Cardiac muscle cell (in vitro differentiated cells and primary cell): Measurements from ENCODE around the gene AGBL3. TPM values are rescaled to one million over a fixed set of nuclear protein-coding genes. Genes with fewer than 3 reads are reported as not detected.
"Not testable (repeated sequence)": the region's sequence is repeated elsewhere in the genome, so short reads cannot be mapped to it uniquely, and the experiment has no call there.

Experiments
- DNase-seq, 2 donors: peaks; one replicate each; pipeline versions ENCODE4 v3.0.0 to v3.0.0-alpha.2; 2010 to 2017; ENCODE audit warnings: low read depth in 1 of 2, low spot score in 1 of 2
- H3K27ac ChIP-seq: fragments of 200-600 bp; sonication (generic); 2 replicates; pipeline ENCODE4 v1.5.1; 2016
- H3K27me3 ChIP-seq: fragments of 200-600 bp; sonication (generic); 2 replicates; pipeline ENCODE4 v1.6.0; 2016; ENCODE audit warnings: control low read depth
- H3K36me3 ChIP-seq: fragments of 200-600 bp; sonication (generic); 2 replicates; pipeline ENCODE4 v1.5.1; 2016; ENCODE audit warnings: control low read depth
- H3K4me1 ChIP-seq: fragments of 200-600 bp; sonication (generic); 2 replicates; pipeline ENCODE4 v1.8.1; 2017; ENCODE audit warnings: low read depth, mild to moderate bottlenecking, mixed run types
- H3K4me3 ChIP-seq: fragments of 200-600 bp; sonication (generic); 2 replicates; pipeline ENCODE4 v1.5.1; 2016; ENCODE audit warnings: mild to moderate bottlenecking
- H3K9me3 ChIP-seq: fragments of 200-600 bp; sonication (generic); 2 replicates; pipeline ENCODE4 v1.5.1; 2017; ENCODE audit warnings: low read depth, mild to moderate bottlenecking, control low read depth
- CTCF ChIP-seq: IDR thresholded peaks from 2 replicates; pipeline ENCODE4 v1.5.1; 2012; ENCODE audit warnings: low read depth, mild to moderate bottlenecking, low read length
- polyA plus RNA-seq: library from polyadenylated mRNA; unstranded; fragments of >200 nt; fragmentation: Nextera tagmentation; extraction: Ambion mirVana; gene quantifications from 2 replicates; pipeline ENCODE4 v1.2.1, GENCODE V29; 2016
- total RNA-seq: library from RNA; depleted of rRNA; stranded (reverse); fragments of >200 nt; gene quantifications from 2 replicates; pipeline ENCODE4 v1.2.3, GENCODE V29; 2016

Gene AGBL3
- total and polyA plus RNA-seq, 2 experiments from 2014 or later, result 1.7 to 3.8 TPM

- Histone ChIP-seq H3K4me3 (no peak overlapping the region), H3K36me3 (peaks cover 16% of the 10 kb centered on the region), H3K27me3 (no peaks in the 10 kb centered on the region), H3K4me1 (peaks cover 9% of the 10 kb centered on the region), H3K9me3 (no peaks in the 10 kb centered on the region), H3K27ac (no peak overlapping the region)
- DNase-seq, result no peak
- no peak for TF ChIP-seq CTCF
These were observed 181.7 kb downstream of the AGBL3 start for GRCh38 chr7:135168001-135168400.

- no peak overlapping the region for H3K4me3 ChIP-seq
- no peaks in the 10 kb centered on the region for H3K27me3 ChIP-seq
- peaks cover 16% of the 10 kb centered on the region for H3K36me3 ChIP-seq
- no peaks in the 10 kb centered on the region for H3K9me3 ChIP-seq
- TF ChIP-seq CTCF, result no peak
- peaks cover 9% of the 10 kb centered on the region for H3K4me1 ChIP-seq
- H3K27ac ChIP-seq, result no peak overlapping the region
- no peak for DNase-seq
These were observed 182.3 kb downstream of the AGBL3 start for GRCh38 chr7:135168489-135169140.

- H3K9me3 ChIP-seq, result no peaks in the 10 kb centered on the region
- peak; percentile 51 for TF ChIP-seq CTCF
- H3K4me3 ChIP-seq, result peak overlapping the region; percentile 73
- H3K4me1 ChIP-seq, result peaks cover 9% of the 10 kb centered on the region
- H3K27ac ChIP-seq, result peak overlapping the region; percentile 94
- H3K27me3 ChIP-seq, result no peaks in the 10 kb centered on the region
- peak; percentile 17 to 40 for DNase-seq
- peaks cover 16% of the 10 kb centered on the region for H3K36me3 ChIP-seq
These were observed 183.0 kb downstream of the AGBL3 start for GRCh38 chr7:135169141-135169963.

GRCh38 chr7:135169964-135170273, 183.6 kb downstream of the AGBL3 start:
- Histone ChIP-seq H3K27me3 (no peaks in the 10 kb centered on the region), H3K9me3 (no peaks in the 10 kb centered on the region), H3K27ac (peak overlapping the region; percentile 94), H3K4me3 (peak overlapping the region; percentile 73), H3K4me1 (peaks cover 9% of the 10 kb centered on the region), H3K36me3 (peaks cover 16% of the 10 kb centered on the region)
- no peak for TF ChIP-seq CTCF
- no peak for DNase-seq

GRCh38 chr7:135170274-135170997, 184.1 kb downstream of the AGBL3 start, which contains the start of gene CYREN:
CYREN (minus strand) TSS chr7:135170707; CDS start chr7:135168922, 1,785 bp downstream.
- Histone ChIP-seq H3K27me3 (no peaks in the 10 kb centered on the region), H3K9me3 (no peaks in the 10 kb centered on the region), H3K4me1 (peaks cover 9% of the 10 kb centered on the region), H3K27ac (peak within 1 kb of the TSS; percentile 94), H3K4me3 (peak within 1 kb of the TSS; percentile 73), H3K36me3 (peaks cover 16% of the 10 kb centered on the region)
- DNase-seq, result peak; percentile 96 to 98
- peak; percentile 73 for TF ChIP-seq CTCF

GRCh38 chr7:135170998-135171481, 184.7 kb downstream of the AGBL3 start:
- not testable (repeated sequence) for H3K4me1 ChIP-seq, DNase-seq, H3K9me3 ChIP-seq, H3K27me3 ChIP-seq
- Histone ChIP-seq H3K36me3 (peaks cover 11% of the 10 kb centered on the region), H3K4me3 (peak overlapping the region; percentile 73), H3K27ac (peak overlapping the region; percentile 94)

- H3K36me3 ChIP-seq, H3K4me1 ChIP-seq, H3K9me3 ChIP-seq, H3K27me3 ChIP-seq, H3K4me3 ChIP-seq: not testable (repeated sequence)
- DNase-seq, result peak; percentile 25 to 38
- peak overlapping the region; percentile 94 for H3K27ac ChIP-seq
These were observed 185.4 kb downstream of the AGBL3 start for GRCh38 chr7:135171581-135172291.

GRCh38 chr7:135173916-135174315, 187.6 kb downstream of the AGBL3 start:
- H3K9me3 ChIP-seq, H3K27ac ChIP-seq, H3K27me3 ChIP-seq, DNase-seq, H3K36me3 ChIP-seq, H3K4me1 ChIP-seq, H3K4me3 ChIP-seq: not testable (repeated sequence)
